ENCODE results near the gene ANGPTL8. TPM values are rescaled to one million over a fixed set of nuclear protein-coding genes. Genes with fewer than 3 reads are reported as not detected.

Gene ANGPTL8
- total and polyA plus RNA-seq, 9 of the 15 experiments (the other 6 are each of a cell fraction or from before 2014, with no cell fraction given) = not detected

GRCh38 chr19:11264452-11265176, 25.2 kb downstream of the ANGPTL8 start:
- H3K27ac ChIP-seq (ENCODE audit: extremely low read depth, low read depth, low read length) = no peak overlapping the region
- H3K27me3 ChIP-seq (ENCODE audit: control insufficient read depth in 2 of 2, insufficient read depth in 2 of 2, low read length in 2 of 2) = no peaks in the 10 kb centered on the region; a peak in 1 of 5 replicates
- ATAC-seq (peak; percentile 41), DNase-seq (ENCODE audit: extremely low read depth in 1 of 4, low spot score in 3 of 4) (peak in 3 of 4 experiments; percentile 12 to 31 (median 31)), FAIRE-seq (no peak)
- ChIA-PET POLR2A (interaction anchor here (0.5 kb wide), 1 partner anchor 110 kb away, joined by 3 read pairs; no protein-coding TSS in a partner anchor), CTCF (ENCODE audit: low intra/inter-chr PET ratio) (no interaction called here)
- H3K9me3 ChIP-seq (replicated peaks; ENCODE audit: control insufficient read depth, insufficient read depth, low read depth, low read length) = no peaks in the 10 kb centered on the region
- intact Hi-C loops (cut with micrococcal nuclease) (no loop called here), in situ Hi-C loops (cut with MboI) (no loop called here)
- H3K36me3 ChIP-seq (ENCODE audit: control insufficient read depth, insufficient read depth, low read length) = no peaks in the 10 kb centered on the region
- no peaks in the 10 kb centered on the region for H3K79me2 ChIP-seq (ENCODE audit: control insufficient read depth, insufficient read depth, low read length)
- peak overlapping the region; percentile 12; the same call in 1 of the 2 replicates for H2AFZ ChIP-seq (ENCODE audit: low read depth, low read length)
- BruUV-seq (replicated peaks) = no TSS peak
- peak overlapping the region in 1 of 2 experiments; percentile 50; a peak in 2 of 4 replicates for H3K9ac ChIP-seq (ENCODE audit: insufficient read depth in 1 of 2, low read depth in 2 of 2, low read length in 2 of 2)
- H3K4me1 ChIP-seq (replicated peaks in 1 of 2; ENCODE audit: control insufficient read depth in 2 of 2, insufficient read depth in 2 of 2, low read length in 2 of 2) = peaks cover 10 to 26% of the 10 kb centered on the region in 2 experiments; a peak in 3 of 5 replicates
- 61% methylated on average over 19 of the region's 19 CpGs for WGBS (ENCODE audit: insufficient coverage, low coverage, missing lambda C conversion rate)
- no peaks in the 10 kb centered on the region for H3K9me1 ChIP-seq (ENCODE audit: control insufficient read depth, insufficient read depth, low read length)
- H4K20me1 ChIP-seq (replicated peaks; ENCODE audit: control insufficient read depth, insufficient read depth, low read length) = 0 out of 2 replicates have a peak, but pooled peaks cover 3% of the 10 kb centered on the region
- no peak overlapping the region for H3K4me3 ChIP-seq
- H3K4me2 ChIP-seq (ENCODE audit: insufficient read depth, low read length) = no peak overlapping the region
- TF ChIP-seq MTA3 (IDR thresholded peaks at IDR 0.05; ENCODE audit: borderline replicate concordance) (no peak), ZNF507 (tag; conservative IDR thresholded peaks at IDR 0.05) (no peak), GABPB1 (CRISPR knock-in tag; IDR thresholded peaks at IDR 0.05) (0 out of 2 replicates have a peak, but pooled peaks have one; percentile 25), GABPA (tag; conservative IDR thresholded peaks at IDR 0.05; ENCODE audit: low read depth) (0 out of 2 replicates have a peak, but pooled peaks have one; percentile 19), USF1 (CRISPR knock-in tag; IDR thresholded peaks at IDR 0.05) (peak; percentile 50), MCM3 (IDR thresholded peaks at IDR 0.05) (no peak), MCM2 (IDR thresholded peaks at IDR 0.05; ENCODE audit: low read depth) (no peak), FOS (IDR thresholded peaks at IDR 0.05; ENCODE audit: extremely low read depth, insufficient read length) (no peak), PHF20 (IDR thresholded peaks at IDR 0.05; ENCODE audit: partially characterized antibody) (no peak), BHLHE40 (IDR thresholded peaks at IDR 0.05; ENCODE audit: low read length) (peak; percentile 35; the same call in 1 of the 2 replicates), THRB (CRISPR knock-in tag; conservative IDR thresholded peaks at IDR 0.05) (no peak), TFAP4 (CRISPR knock-in tag; IDR thresholded peaks at IDR 0.05; ENCODE audit: borderline replicate concordance) (no peak)

Measured in K562 (cell line).